DND-41 (cell line): Measurements from ENCODE around the gene CDYL2.

Experiments used
- ATAC-seq: fragments of 200-7000 bp; cut with Tn5 transposase; 3 replicates; pipeline ENCODE4 v1.9.1; 2021; ENCODE audit warnings: low read depth; ENCODE audit not compliant: insufficient read depth
- DNase-seq: peaks from one replicate; pipeline ENCODE4 v3.0.0-alpha.2; 2020
- H2AFZ ChIP-seq: 2 replicates; pipeline ENCODE4 v1.6.0; 2012; ENCODE audit warnings: low read depth, low read length
- H3K27ac ChIP-seq: 2 replicates; pipeline ENCODE4 v1.5.1; 2012; ENCODE audit warnings: low read length, inconsistent platforms
- H3K27me3 ChIP-seq: fragments of 200-600 bp; sonication (generic); 2 replicates; pipeline ENCODE4 v1.6.0; 2012; ENCODE audit warnings: low read length, mild to moderate bottlenecking, inconsistent platforms; ENCODE audit not compliant: insufficient read depth, poor library complexity
- H3K36me3 ChIP-seq: 2 replicates; pipeline ENCODE4 v1.5.1; 2012; ENCODE audit warnings: low read length, inconsistent platforms; ENCODE audit not compliant: insufficient read depth
- H3K4me1 ChIP-seq: 2 replicates; pipeline ENCODE4 v1.5.1; 2012; ENCODE audit warnings: mild to moderate bottlenecking, low read length; ENCODE audit not compliant: insufficient read depth
- H3K4me2 ChIP-seq: 2 replicates; pipeline ENCODE4 v1.6.0; 2012; ENCODE audit warnings: mild to moderate bottlenecking, moderate library complexity, low read length, inconsistent platforms; ENCODE audit not compliant: insufficient read depth
- H3K4me3 ChIP-seq, 2 experiments: fragments of 200-600 bp in 1 of 2; shearing (Covaris generic) in 1 of 2; 2 replicates each; pipeline ENCODE4 v1.5.1; 2012 to 2016; ENCODE audit warnings: inconsistent platforms in 2 of 2, low read length in 2 of 2, mild to moderate bottlenecking in 2 of 2, low read depth in 1 of 2, moderate library complexity in 1 of 2
- H3K79me2 ChIP-seq: 2 replicates; pipeline ENCODE4 v1.6.0; 2012; ENCODE audit warnings: low read length, inconsistent platforms; ENCODE audit not compliant: insufficient read depth
- H3K9ac ChIP-seq: 2 replicates; pipeline ENCODE4 v1.6.0; 2012; ENCODE audit warnings: low read depth, mild to moderate bottlenecking, inconsistent platforms, low read length, moderate library complexity
- H3K9me3 ChIP-seq: 2 replicates; pipeline ENCODE4 v1.5.1; 2012; ENCODE audit warnings: low read length, moderate library complexity, mild to moderate bottlenecking, inconsistent platforms; ENCODE audit not compliant: insufficient read depth, severe bottlenecking
- H4K20me1 ChIP-seq: 2 replicates; pipeline ENCODE4 v1.6.0; 2012; ENCODE audit warnings: low read length; ENCODE audit not compliant: insufficient read depth
- CTCF ChIP-seq: IDR thresholded peaks from 2 replicates; pipeline ENCODE4 v1.5.1; 2012; ENCODE audit warnings: borderline replicate concordance, low read length, moderate library complexity, mild to moderate bottlenecking; ENCODE audit not compliant: poor library complexity, severe bottlenecking; ENCODE audit errors: extremely low read depth
- EZH2 ChIP-seq: IDR thresholded peaks from 3 replicates; pipeline ENCODE4 v1.6.1; 2012; ENCODE audit warnings: borderline replicate concordance, low read depth, mild to moderate bottlenecking, moderate library complexity, low read length, inconsistent platforms; ENCODE audit not compliant: severe bottlenecking

Gene CDYL2

GRCh38 chr16:80784951-80785350, 19.4 kb downstream of the CDYL2 start:
- H2AFZ ChIP-seq = no peak overlapping the region
- no peaks in the 10 kb centered on the region for H3K36me3 ChIP-seq
- H3K9me3 ChIP-seq = peaks cover 3% of the 10 kb centered on the region
- H3K27ac ChIP-seq = no peak overlapping the region
- no peak for DNase-seq
- no peaks in the 10 kb centered on the region for H4K20me1 ChIP-seq
- H3K4me2 ChIP-seq = no peak overlapping the region
- no peak overlapping the region for H3K9ac ChIP-seq
- no peaks in the 10 kb centered on the region for H3K27me3 ChIP-seq
- H3K79me2 ChIP-seq = no peaks in the 10 kb centered on the region
- H3K4me3 ChIP-seq = no peak overlapping the region
- no peaks in the 10 kb centered on the region for H3K4me1 ChIP-seq
- no peak for ATAC-seq
- TF ChIP-seq EZH2 (no peak), CTCF (no peak)

GRCh38 chr16:80778703-80779102, 25.7 kb downstream of the CDYL2 start:
- ATAC-seq = no peak
- no peaks in the 10 kb centered on the region for H3K36me3 ChIP-seq
- no peak overlapping the region for H3K4me2 ChIP-seq
- no peak overlapping the region for H3K4me3 ChIP-seq
- no peaks in the 10 kb centered on the region for H3K79me2 ChIP-seq
- no peaks in the 10 kb centered on the region for H3K27me3 ChIP-seq
- H3K9ac ChIP-seq = no peak overlapping the region
- no peak for DNase-seq
- no peak overlapping the region for H2AFZ ChIP-seq
- H3K4me1 ChIP-seq = no peaks in the 10 kb centered on the region
- peaks cover 3% of the 10 kb centered on the region for H3K9me3 ChIP-seq
- TF ChIP-seq CTCF = no peak
- TF ChIP-seq EZH2 = no peak
- H3K27ac ChIP-seq = no peak overlapping the region
- H4K20me1 ChIP-seq = no peaks in the 10 kb centered on the region

GRCh38 chr16:80776856-80777255, 27.5 kb downstream of the CDYL2 start:
- TF ChIP-seq EZH2 = no peak
- no peak for TF ChIP-seq CTCF
- H3K27me3 ChIP-seq = no peaks in the 10 kb centered on the region
- no peak overlapping the region for H3K27ac ChIP-seq
- no peak for DNase-seq
- no peaks in the 10 kb centered on the region for H3K79me2 ChIP-seq
- ATAC-seq = no peak
- H4K20me1 ChIP-seq = no peaks in the 10 kb centered on the region
- no peaks in the 10 kb centered on the region for H3K36me3 ChIP-seq
- H3K4me1 ChIP-seq = no peaks in the 10 kb centered on the region
- H3K4me3 ChIP-seq = no peak overlapping the region
- no peak overlapping the region for H3K4me2 ChIP-seq
- H2AFZ ChIP-seq = no peak overlapping the region
- H3K9ac ChIP-seq = no peak overlapping the region
- no peaks in the 10 kb centered on the region for H3K9me3 ChIP-seq

GRCh38 chr16:80775450-80775849, 28.9 kb downstream of the CDYL2 start:
- no peaks in the 10 kb centered on the region for H3K4me1 ChIP-seq
- no peaks in the 10 kb centered on the region for H3K9me3 ChIP-seq
- no peak overlapping the region for H3K9ac ChIP-seq
- H3K4me2 ChIP-seq = no peak overlapping the region
- ATAC-seq (no peak), DNase-seq (no peak)
- H3K27me3 ChIP-seq = no peaks in the 10 kb centered on the region
- H4K20me1 ChIP-seq = no peaks in the 10 kb centered on the region
- H3K27ac ChIP-seq = no peak overlapping the region
- no peak overlapping the region for H2AFZ ChIP-seq
- no peaks in the 10 kb centered on the region for H3K79me2 ChIP-seq
- H3K4me3 ChIP-seq = no peak overlapping the region
- no peaks in the 10 kb centered on the region for H3K36me3 ChIP-seq
- TF ChIP-seq CTCF (no peak), EZH2 (no peak)
